ENCODE results near the gene MED7.

The MED7 gene

GRCh38 chr5:157106630-157107461 is 35.8 kb downstream of the MED7 start:
- DNase-seq (ENCODE audit: low spot score) = no peak

- no peak for DNase-seq (ENCODE audit: low spot score)
Measured at GRCh38 chr5:157100140-157100679, 42.5 kb downstream of the MED7 start.

GRCh38 chr5:157088342-157088990 is 54.2 kb downstream of the MED7 start:
- DNase-seq (ENCODE audit: low spot score) = no peak

All from hematopoietic multipotent progenitor cell treated with erythropoietin and hydrocortisone succinate and interleukin-3 and kit ligand, for 17 days (in vitro differentiated cells).